Body of pancreas (tissue), 4 donors: ENCODE results near the gene PLCH1.

Source experiments
- POLR2A ChIP-seq, 3 donors: fragments of 450-650 bp; IDR thresholded peaks; one replicate each; pipeline ENCODE4 v1.6.1; 2016; ENCODE audit warnings: antibody characterized with exemption in 3 of 3, mild to moderate bottlenecking in 2 of 3
- TF ChIP-seq, protein P1 (sequence below), 7 experiments: fragments of 450-650 bp in 4 of 7; fragments of 200-600 bp in 3 of 7; sonication (generic) in 3 of 7; IDR thresholded peaks; one replicate each; pipeline ENCODE4 v1.5.1; 2016 to 2019; ENCODE audit warnings: antibody characterized with exemption in 7 of 7

DNA sequence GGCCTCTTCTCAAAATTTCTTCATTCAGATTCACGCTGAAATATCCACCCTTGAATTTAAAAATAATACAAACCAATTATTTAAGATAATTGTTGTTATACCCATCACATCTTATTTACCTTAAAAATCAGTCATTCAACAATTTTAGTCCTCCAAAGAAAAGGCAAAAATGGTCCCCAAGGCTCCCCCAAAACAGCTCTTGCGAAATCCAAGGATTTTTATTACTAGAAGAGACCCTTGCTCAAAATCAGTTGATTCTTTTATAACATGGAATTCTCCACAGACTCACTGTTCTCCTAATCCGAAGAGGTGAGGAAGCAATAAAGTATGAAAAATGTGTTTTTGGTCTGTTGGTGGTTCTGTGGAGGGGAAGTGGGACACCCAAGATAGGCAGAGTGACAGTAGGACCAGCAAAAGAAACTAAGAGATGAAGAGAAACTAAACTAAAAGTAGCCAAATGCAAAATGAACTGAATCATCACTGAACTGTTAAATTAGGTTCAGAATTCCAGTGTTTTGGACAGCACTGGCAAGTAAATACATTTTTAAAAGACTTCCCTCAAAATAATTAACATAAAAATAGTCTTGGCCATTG lies 19.1 kb upstream of the PLCH1 start:
- TF ChIP-seq, protein P1, sequence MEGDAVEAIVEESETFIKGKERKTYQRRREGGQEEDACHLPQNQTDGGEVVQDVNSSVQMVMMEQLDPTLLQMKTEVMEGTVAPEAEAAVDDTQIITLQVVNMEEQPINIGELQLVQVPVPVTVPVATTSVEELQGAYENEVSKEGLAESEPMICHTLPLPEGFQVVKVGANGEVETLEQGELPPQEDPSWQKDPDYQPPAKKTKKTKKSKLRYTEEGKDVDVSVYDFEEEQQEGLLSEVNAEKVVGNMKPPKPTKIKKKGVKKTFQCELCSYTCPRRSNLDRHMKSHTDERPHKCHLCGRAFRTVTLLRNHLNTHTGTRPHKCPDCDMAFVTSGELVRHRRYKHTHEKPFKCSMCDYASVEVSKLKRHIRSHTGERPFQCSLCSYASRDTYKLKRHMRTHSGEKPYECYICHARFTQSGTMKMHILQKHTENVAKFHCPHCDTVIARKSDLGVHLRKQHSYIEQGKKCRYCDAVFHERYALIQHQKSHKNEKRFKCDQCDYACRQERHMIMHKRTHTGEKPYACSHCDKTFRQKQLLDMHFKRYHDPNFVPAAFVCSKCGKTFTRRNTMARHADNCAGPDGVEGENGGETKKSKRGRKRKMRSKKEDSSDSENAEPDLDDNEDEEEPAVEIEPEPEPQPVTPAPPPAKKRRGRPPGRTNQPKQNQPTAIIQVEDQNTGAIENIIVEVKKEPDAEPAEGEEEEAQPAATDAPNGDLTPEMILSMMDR (IDR thresholded peaks at IDR 0.05): no peak
- TF ChIP-seq POLR2A (IDR thresholded peaks at IDR 0.05): no peak
